ENCODE data around the gene OR1S2.
"Not testable (repeated sequence)": the region's sequence is repeated elsewhere in the genome, so short reads cannot be mapped to it uniquely, and the experiment has no call there.

DNA sequence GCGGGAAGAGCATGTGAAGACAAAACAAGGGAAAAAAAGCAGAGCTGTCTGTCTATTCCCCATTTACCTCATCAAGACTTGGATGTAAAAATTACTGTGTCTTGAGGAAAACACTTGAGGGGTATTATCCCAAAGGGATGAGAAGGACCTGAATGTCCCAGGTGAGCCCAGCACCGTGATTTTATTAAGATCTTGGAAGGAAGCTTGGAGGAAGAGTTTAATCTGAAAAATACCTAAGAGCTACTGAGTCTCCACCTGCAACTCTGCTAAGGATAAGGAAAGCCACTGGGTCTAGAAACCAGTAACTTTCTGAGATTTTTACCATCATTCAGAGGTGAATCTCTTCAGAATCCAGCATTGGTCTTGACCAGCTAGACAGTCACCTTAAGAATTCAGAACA lies 8.5 kb upstream of the OR1S2 start, which contains the start of gene OR1S1:
- not testable (repeated sequence) for TF ChIP-seq CTCF, EZH2phosphoT487 (IDR thresholded peaks at IDR 0.05)

Data from neural progenitor cell (in vitro differentiated cells).